NCI-H2081 (cell line): ENCODE measurements around the gene MAP2K6.

Source experiments
- DNase-seq, 2 experiments: peaks; one replicate each; lab custom pipeline; 2025; lab: John Stamatoyannopoulos, UW

MAP2K6 gene

DNA sequence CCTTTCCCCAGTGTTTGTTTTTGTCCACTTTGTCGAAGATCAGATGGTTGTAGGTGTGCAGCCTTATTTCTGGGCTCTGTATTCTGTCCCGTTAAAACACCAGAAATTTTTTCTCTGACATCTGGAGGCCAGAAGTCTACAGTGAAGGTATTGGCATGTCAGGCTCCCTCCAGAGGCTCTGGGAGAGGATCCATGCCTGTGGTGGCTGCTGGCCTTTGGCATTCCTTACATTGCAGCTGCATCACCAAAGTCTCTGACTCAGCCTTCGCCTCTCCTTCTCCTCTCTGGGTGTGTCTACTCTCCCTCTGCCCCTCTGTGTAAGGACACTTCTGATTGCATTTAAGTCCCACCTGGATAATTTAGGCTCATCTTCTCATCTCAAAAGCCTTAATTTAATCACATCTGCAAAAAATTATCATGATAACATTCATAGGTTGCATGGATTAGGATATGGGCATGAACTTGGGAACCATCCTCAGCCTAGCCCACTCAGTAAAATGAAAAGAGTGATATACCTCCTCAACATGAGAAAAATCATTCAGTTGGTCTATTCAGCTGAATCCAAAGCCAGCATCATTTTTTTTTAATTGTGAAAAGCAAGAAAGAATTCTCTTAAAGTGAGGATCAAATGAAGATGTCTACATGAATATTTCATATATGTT is 78.0 kb downstream of the MAP2K6 start:
- no peak for DNase-seq

DNA sequence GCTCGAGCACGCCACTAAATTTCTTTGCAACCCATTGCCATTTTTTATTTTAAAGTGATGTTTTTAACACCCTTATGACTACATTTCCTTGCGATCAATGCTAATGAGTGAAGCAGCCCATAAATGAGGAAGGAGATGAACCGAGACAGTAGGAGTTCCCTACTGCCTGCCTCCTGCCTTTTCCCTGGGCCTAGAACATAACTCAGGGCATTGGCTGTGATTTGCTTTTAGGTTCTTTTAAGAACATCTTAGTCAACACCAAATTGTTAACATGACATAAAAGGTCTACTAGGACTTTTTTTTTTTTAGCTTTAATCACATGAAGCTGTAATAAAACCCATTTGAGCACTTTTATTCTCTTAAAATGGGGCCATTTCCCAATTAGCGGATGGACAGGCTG is 81.3 kb downstream of the MAP2K6 start:
- no peak for DNase-seq

DNA sequence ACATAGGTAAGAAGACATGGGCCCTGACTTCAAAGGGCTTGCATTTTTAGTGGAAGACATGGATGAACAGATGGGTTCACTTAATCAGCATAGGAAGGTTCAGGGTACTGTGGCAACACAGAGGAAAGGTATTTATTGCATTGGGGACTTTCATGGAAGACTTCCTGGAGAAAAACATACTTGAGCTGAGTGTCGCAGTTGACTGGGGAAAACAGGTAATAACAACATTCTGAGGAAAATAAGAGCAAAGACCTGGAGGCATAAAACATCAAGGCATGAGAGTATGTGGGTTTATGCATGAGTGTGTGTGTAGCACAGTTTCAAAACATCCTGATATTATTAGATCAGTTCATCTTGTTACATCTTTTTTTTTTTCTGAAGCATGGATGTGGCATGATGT is 82.7 kb downstream of the MAP2K6 start:
- DNase-seq = no peak

- no peak for DNase-seq
These were observed 84.8 kb downstream of the MAP2K6 start for GRCh38 chr17:69499318-69499717.

DNA sequence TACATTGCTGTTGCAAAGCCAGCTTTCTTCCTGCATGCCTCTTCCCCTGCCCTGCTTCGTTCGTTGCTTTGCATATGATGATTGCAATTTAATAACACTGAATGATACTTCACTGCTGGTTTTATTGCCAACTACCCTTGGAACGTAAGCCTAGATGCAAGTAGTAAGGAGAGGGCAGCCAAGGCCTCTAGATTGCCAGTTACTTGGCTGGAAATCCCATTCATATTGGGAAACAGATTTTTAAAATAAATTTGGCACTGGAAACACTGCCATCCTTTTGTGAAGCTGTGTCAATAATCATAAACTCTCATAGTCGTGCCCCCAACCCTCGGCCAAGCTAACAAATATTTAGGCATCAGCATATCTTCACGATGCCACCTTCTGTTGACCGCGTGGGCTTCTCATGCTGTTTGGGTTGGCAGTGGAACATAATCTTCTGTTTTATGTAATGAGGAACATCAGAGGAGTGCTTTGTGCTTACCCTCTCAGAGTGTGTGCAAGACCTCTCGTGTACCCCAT is 86.5 kb downstream of the MAP2K6 start:
- DNase-seq = peak; percentile 59 to 66

DNA sequence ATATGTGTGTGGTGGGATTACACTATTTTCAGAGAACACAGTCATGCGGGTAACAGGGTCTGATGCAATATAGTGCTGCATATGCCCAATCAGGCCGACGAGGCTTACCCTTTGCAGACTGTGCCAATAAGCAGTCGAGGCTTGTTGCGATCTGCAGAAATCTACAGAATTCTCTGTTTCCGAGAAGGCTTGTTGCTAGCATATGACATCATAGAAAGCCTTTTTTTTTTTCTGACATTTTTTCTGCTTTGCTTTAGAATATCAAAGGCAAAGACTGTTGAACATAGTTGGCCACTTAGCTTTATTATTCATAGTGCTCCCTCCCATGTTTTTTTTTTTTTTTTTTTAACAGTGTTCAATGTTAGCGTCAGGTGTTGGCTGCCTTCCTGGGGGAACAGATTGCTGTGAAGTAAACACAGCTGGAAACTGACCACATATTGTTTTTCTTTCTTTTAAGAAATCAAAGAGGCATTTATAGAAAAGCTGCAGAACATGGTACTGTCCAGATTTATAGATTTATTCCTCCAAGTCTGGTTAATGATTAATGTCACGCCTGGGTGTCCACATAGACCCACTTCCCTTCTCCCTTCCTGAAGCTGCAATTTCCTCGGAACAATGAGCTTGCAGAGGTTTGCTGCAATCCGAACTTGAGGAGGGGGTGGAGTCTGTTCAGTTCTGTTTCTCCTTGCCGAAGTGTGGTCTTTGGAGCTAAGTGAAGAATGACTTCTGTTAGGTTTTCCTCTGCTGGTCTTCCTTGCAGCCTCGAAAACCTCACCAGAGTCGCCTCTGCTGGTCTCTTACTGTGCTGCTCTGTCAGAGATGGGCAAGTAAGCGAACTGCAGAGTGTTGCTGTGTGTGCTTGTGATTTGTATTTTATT is 87.3 kb downstream of the MAP2K6 start:
- DNase-seq = peak; percentile 44 to 77

- no peak for DNase-seq
These were observed 89.2 kb downstream of the MAP2K6 start for GRCh38 chr17:69503711-69504110.

DNA sequence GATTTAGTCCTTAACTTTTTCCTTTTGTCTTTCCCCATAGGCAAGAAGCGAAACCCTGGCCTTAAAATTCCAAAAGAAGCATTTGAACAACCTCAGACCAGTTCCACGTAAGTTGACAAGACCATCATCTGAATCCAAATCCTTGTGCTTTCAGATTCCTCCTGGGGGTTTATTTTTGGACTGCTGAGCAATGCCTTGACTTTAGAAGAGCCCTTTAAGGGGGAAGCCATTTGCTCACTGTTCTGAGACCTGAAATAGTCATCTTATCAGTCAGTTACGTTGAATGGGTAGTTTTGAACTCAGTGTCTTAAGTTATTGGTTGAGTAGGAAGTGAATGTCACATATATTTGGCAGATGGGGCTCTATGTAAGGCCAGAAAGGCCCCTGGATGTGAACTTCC is 91.2 kb downstream of the MAP2K6 start:
- no peak for DNase-seq

DNA sequence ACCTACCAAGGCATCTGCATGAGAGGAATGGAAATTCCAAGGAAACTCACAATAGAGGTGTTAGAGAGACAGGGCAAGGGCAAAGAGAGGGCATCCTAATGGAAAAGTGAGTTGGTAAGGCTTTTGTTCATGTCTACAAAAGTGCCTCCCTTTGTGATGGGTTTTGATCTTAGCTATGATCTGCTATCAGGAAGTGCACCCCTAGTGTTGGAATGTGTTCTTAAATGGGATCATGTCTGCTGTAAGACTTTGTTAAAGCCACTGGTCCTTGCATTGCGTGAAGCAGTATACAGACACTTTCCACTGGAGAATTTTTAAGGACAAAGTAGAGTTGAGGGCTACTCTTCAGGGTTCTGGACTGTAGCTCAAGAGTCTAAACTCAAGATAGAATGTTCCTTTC is 92.0 kb downstream of the MAP2K6 start:
- no peak for DNase-seq

DNA sequence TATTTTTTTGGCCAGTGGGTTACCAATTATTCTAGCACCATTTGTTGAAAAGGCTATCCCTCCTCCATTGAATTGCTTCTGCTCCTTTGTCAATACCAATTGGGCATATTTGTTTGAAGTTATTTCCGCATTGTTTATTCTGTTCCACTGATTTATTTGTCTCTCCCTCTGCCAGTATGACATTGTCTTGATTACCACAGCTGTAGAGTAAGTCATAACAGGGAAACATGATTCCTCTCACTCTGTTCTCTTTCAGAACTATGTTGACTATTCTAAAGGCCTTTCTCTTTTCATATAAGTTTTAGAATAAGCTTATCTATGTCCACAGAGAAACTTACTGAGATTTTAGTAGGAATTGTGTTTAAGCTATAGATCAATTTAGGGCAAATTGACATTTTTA is 94.3 kb downstream of the MAP2K6 start:
- peak in 1 of 2 experiments; percentile 48 for DNase-seq

DNA sequence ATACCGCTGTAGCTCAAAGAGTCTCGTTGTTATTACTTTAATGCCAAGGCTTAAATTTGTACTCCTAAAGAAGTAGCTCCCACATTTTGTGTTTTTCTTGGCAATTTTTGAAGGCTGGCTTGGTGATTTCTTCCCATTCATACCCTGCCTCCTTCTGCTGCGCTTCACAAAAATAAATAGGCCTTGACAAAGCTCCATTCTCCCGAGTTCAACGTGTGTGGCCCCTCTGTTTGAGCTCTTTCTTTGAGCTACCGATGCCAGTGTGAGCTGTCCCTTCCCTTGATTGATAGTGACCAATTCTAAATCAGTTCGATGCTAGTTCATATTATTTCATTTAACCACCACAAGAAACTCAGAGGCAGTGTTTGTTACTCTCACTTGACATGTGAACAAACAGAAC is 96.8 kb downstream of the MAP2K6 start:
- DNase-seq = no peak

DNA sequence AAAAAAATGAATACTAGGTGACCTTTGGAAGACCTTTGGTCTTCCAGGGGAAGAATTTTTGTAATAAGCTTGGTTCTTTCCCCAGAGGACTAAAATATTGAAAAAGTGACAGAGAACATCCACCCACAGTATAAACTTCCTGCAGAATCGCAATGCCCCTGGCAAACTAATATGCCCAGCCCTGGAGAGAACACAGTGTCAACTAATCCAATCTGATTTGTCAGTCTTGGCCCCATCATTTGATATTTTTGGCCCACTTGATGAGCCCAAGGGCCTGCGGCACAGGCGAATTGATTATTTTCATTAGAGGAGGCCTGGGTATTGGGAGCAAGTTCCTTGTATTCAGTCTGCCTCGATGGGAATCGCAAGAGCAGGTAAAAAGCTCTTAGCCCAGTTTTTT is 98.4 kb downstream of the MAP2K6 start:
- no peak for DNase-seq

GRCh38 chr17:69516225-69516624 is 101.7 kb downstream of the MAP2K6 start:
- no peak for DNase-seq

DNA sequence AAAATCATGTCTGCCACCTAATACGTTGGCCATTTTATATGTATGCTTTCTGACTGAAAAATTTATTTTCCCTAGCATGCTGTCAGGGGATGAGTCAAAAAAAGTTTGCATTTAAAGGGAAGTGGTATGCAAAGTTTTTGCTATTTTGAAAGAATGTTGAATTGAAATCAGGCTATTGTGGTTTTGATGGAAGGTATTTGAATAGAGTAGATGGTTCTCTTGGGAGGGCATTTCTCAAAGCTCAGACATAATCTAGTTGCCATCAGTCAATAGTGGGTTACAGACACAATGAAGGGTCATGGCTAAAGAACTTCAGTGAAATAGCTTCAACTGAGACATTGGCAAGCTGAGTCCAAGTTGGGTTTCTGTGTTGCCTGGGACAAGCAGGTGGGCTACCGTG is 102.4 kb downstream of the MAP2K6 start:
- DNase-seq = no peak

- no peak for DNase-seq
These were observed 104.5 kb downstream of the MAP2K6 start for GRCh38 chr17:69518951-69519350.

GRCh38 chr17:69523244-69523861 is 108.9 kb downstream of the MAP2K6 start:
- DNase-seq = peak; percentile 41 to 57

- no peak for DNase-seq
These were observed 110.4 kb downstream of the MAP2K6 start for GRCh38 chr17:69524854-69525253.

DNA sequence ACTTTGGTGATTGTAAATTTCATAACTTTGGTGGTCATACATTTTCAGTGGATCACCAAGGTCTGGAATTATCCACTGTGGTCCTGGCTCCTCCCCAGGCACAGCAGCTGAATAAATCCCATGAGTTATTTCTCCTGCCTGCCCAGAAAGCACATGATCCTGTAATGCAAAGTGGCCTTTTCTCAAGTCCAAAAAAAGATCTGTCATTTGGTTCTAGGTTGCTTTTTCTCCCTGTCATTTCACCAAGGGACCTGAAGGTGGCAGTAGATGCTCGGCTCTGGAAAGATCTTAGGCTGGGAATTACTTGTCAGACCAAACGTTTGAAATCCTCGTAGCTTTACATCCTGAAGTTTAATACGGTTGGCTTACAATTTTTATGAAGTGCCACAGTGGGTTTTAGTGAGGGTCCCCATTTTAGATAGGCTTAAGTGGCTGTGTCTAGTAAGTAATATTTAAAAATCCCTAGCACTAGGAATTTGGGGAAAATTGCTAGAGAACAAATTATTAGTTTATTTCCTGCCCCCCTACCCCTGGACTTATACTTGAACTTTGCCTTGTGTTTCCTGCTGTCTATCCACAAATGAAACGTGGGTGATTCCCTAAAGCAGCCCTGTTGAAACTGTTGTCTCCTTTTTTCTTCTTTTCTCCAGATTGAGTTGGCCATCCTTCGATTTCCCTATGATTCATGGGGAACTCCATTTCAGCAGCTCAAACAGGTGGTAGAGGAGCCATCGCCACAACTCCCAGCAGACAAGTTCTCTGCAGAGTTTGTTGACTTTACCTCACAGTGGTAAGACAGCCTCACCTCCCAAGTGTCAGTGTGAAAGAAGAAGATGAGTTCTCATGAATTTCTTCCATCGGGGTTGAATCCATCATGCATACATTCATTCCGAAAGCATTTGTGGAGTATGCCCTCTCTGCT is 111.7 kb downstream of the MAP2K6 start:
- DNase-seq = peak; percentile 61 to 72

DNA sequence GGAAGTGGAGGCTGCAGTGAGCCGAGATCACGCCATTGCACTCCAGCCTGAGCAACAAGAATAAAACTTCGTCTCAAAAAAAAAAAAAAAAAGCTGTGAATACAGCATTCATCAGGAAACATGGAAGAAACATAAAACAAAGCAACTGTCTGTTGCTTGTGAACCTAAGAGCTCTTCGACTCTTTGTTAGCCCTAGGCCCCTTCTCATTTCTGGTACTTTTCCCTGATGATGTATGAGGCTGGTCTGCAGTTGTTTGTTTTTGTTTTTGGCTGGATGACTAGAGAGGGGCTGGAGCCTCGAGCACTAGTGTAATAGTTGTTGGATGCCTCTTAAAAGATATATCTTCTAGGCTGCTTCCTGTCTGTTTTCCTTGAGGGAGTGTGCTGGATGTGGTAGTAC is 113.5 kb downstream of the MAP2K6 start:
- no peak for DNase-seq

DNA sequence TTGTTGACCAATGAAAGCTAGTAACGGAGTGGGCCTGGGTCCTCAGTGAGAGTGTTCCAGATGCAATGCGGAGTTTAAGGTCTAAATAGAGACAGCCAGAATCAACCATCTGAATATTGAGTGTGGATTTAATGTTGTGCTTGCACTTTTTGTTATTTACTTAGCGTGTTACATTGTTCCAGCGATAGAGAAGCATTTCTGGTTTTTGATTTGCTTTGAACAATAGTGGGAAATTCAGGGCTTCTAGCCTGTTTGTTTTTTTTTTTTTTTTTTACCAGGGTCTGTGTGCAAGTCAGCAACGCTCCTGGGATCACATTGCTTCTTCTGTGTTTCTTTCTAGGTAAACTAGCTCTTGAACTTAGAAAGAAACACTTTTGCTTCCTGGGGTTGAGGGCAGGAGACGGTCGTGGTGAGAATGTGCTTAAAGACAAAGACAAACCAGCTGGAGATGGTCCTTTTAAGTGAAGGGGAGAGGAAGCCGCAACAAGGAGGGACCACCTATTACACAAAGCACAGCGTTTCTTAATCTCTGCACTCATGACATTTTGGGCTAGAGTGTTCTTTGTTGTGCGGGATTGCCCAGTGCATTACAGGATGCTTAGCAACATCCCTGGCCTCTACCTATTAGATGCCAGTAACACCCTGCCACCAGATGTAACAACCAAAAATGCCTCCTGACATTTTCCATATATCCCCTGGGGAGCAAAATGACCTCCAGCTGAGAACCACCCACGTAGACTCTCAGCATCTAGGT is 119.2 kb downstream of the MAP2K6 start:
- no peak for DNase-seq

DNA sequence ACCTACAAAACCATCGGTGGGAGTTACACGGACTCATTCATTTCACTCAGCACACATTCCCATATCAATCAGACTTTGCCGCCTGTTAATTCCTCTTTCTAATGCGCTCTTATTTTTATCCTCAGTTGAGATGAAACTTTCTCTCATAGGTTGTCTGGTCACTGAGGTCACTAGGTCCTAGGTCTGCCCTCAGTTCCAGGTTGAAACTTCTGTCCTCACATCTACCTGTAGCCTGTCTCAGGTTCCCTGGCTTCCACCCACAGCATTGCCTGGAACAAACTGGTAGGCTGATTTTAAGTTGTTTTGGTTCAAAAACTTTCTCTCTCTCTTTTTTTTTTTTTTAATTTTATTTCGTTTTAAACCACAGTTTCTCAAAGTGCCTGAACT is 119.7 kb downstream of the MAP2K6 start:
- DNase-seq = no peak
